Measurements from ENCODE around the gene SYT11.

DNA sequence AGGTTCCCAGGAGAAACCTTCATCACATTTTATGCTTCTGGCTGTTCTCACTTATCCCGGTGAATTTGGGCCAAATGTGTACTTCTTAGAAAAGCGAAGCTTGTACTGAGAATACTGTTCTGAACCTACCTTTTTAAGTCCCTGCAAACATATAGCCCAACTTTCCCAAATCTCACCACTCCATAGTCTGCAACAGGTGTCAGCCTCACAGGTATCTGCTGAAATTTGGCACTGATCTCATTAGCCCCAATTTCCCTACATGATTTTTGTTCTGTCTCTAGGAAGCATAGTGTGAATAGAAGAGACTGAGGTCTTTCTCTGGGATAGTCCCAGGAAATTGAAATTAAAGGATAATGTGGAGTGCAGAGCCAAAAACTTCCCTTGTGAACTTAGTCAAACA lies 40.3 kb downstream of the SYT11 start:
- TF ChIP-seq, protein P1, sequence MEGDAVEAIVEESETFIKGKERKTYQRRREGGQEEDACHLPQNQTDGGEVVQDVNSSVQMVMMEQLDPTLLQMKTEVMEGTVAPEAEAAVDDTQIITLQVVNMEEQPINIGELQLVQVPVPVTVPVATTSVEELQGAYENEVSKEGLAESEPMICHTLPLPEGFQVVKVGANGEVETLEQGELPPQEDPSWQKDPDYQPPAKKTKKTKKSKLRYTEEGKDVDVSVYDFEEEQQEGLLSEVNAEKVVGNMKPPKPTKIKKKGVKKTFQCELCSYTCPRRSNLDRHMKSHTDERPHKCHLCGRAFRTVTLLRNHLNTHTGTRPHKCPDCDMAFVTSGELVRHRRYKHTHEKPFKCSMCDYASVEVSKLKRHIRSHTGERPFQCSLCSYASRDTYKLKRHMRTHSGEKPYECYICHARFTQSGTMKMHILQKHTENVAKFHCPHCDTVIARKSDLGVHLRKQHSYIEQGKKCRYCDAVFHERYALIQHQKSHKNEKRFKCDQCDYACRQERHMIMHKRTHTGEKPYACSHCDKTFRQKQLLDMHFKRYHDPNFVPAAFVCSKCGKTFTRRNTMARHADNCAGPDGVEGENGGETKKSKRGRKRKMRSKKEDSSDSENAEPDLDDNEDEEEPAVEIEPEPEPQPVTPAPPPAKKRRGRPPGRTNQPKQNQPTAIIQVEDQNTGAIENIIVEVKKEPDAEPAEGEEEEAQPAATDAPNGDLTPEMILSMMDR (IDR thresholded peaks at IDR 0.05): no peak
- TF ChIP-seq POLR2A (IDR thresholded peaks at IDR 0.05): no peak
